GM23248 (cell line): Measurements from ENCODE around the gene RASA3. TPM values are rescaled to one million over a fixed set of nuclear protein-coding genes. Genes with fewer than 3 reads are reported as not detected.

Experiments used
- DNase-seq: peaks from one replicate; pipeline ENCODE4 v3.0.0-alpha.2; 2015
- H2AFZ ChIP-seq: fragments of 200-600 bp; sonication (generic); 2 replicates; pipeline ENCODE4 v1.6.1; 2016; ENCODE audit warnings: antibody characterized with exemption
- H3F3A ChIP-seq: fragments of 200-600 bp; sonication (generic); 2 replicates; pipeline ENCODE4 v1.6.1; 2016; ENCODE audit warnings: mild to moderate bottlenecking, antibody characterized with exemption, mixed run types; ENCODE audit not compliant: insufficient read depth
- H3K27ac ChIP-seq: fragments of 200-600 bp; sonication (generic); 2 replicates; pipeline ENCODE4 v1.5.1; 2016; ENCODE audit warnings: mild to moderate bottlenecking
- H3K27me3 ChIP-seq: fragments of 200-600 bp; sonication (generic); replicated peaks from 2 replicates; pipeline ENCODE4 v1.6.1; 2016; ENCODE audit warnings: mild to moderate bottlenecking; ENCODE audit not compliant: insufficient read depth
- H3K36me3 ChIP-seq: fragments of 200-600 bp; sonication (generic); 2 replicates; pipeline ENCODE4 v1.6.1; 2016; ENCODE audit warnings: low read depth, mild to moderate bottlenecking
- H3K4me1 ChIP-seq: fragments of 200-600 bp; sonication (generic); 2 replicates; pipeline ENCODE4 v1.6.1; 2016; ENCODE audit warnings: mild to moderate bottlenecking; ENCODE audit not compliant: insufficient read depth
- H3K4me2 ChIP-seq: fragments of 200-600 bp; sonication (generic); one replicate; pipeline ENCODE4 v1.6.1; 2016; ENCODE audit warnings: mild to moderate bottlenecking; ENCODE audit not compliant: unreplicated experiment
- H3K4me3 ChIP-seq: fragments of 200-600 bp; sonication (generic); 2 replicates; pipeline ENCODE4 v1.5.1; 2016; ENCODE audit warnings: mild to moderate bottlenecking
- H3K79me2 ChIP-seq: fragments of 200-600 bp; sonication (generic); 2 replicates; pipeline ENCODE4 v1.6.1; 2016; ENCODE audit warnings: mild to moderate bottlenecking; ENCODE audit not compliant: insufficient read depth
- H3K9ac ChIP-seq: fragments of 200-600 bp; sonication (generic); 2 replicates; pipeline ENCODE4 v1.6.1; 2016; ENCODE audit warnings: mild to moderate bottlenecking
- H3K9me2 ChIP-seq: fragments of 200-600 bp; sonication (generic); 2 replicates; pipeline ENCODE4 v1.6.1; 2016; ENCODE audit warnings: mixed run types, mild to moderate bottlenecking, moderate library complexity; ENCODE audit not compliant: insufficient read depth
- H3K9me3 ChIP-seq: fragments of 200-600 bp; sonication (generic); one replicate; pipeline ENCODE4 v1.6.1; 2017; ENCODE audit warnings: low read depth
- H4K20me1 ChIP-seq: fragments of 200-600 bp; sonication (generic); 2 replicates; pipeline ENCODE4 v1.6.0; 2016; ENCODE audit not compliant: insufficient read depth
- EZH2 ChIP-seq: fragments of 200-600 bp; sonication (generic); IDR thresholded peaks from 2 replicates; pipeline ENCODE4 v1.6.1; 2018; ENCODE audit warnings: antibody characterized with exemption, mild to moderate bottlenecking; ENCODE audit not compliant: insufficient read depth, poor library complexity, severe bottlenecking
- EZH2phosphoT487 ChIP-seq: fragments of 200-600 bp; sonication (generic); IDR thresholded peaks from 2 replicates; pipeline ENCODE4 v1.6.1; 2018; ENCODE audit warnings: antibody characterized with exemption, moderate library complexity, mild to moderate bottlenecking, low read depth; ENCODE audit not compliant: insufficient read depth
- WGBS, 2 experiments: methylation state at CpG; one replicate each; pipeline ENCODE4 v1.1.6; 2015 to 2017; ENCODE audit warnings: low lambda C conversion rate in 2 of 2, low coverage in 1 of 2; ENCODE audit errors: missing lambda C conversion rate in 2 of 2; 5-methylcytosine and 5-hydroxymethylcytosine counted together
- in situ Hi-C: fragments of 300-500 bp; cut with MboI; formaldehyde crosslinking; loops from 2 replicates; pipeline ENCODE4 v1.15.0; 2020
- polyA plus RNA-seq: library from polyadenylated mRNA; unstranded; fragments of >200 nt; fragmentation: Nextera tagmentation; extraction: Ambion mirVana; gene quantifications from 2 replicates; pipeline ENCODE4 v1.2.1, GENCODE V29; 2016
- total RNA-seq: library from RNA; depleted of rRNA; stranded (reverse); fragments of >200 nt; shearing (Covaris generic); gene quantifications from 2 replicates; pipeline ENCODE4 v1.2.3, GENCODE V29; 2014

RASA3 gene
- total and polyA plus RNA-seq, 2 experiments from 2014 or later, result 34.3 to 36.7 TPM

- WGBS, 2 experiments, result 75 to 80% methylated on average over 19 of the region's 19 CpGs
- H3K27me3 ChIP-seq, result no peaks in the 10 kb centered on the region
- H3K27ac ChIP-seq, result no peak overlapping the region
- H3K4me1 ChIP-seq, result 0 out of 2 replicates have a peak, but pooled peaks cover 6% of the 10 kb centered on the region
- no peak overlapping the region for H3K9ac ChIP-seq
- H2AFZ ChIP-seq, result no peak overlapping the region
- H3K79me2 ChIP-seq, result no peaks in the 10 kb centered on the region
- peak; percentile 35 for DNase-seq
- peaks cover 4% of the 10 kb centered on the region; the same call in 1 of the 2 replicates for H3K36me3 ChIP-seq
- H3F3A ChIP-seq, result no peaks in the 10 kb centered on the region
- no peak overlapping the region for H3K4me3 ChIP-seq
- no peaks in the 10 kb centered on the region for H4K20me1 ChIP-seq
- no peak for TF ChIP-seq EZH2
- TF ChIP-seq EZH2phosphoT487, result no peak
- in situ Hi-C loops, result no loop called here
- no peaks in the 10 kb centered on the region; the same call in 1 of the 2 replicates for H3K9me2 ChIP-seq
- no peak overlapping the region for H3K4me2 ChIP-seq
- H3K9me3 ChIP-seq, result no peaks in the 10 kb centered on the region
Observed at GRCh38 chr13:113970810-113971470, 161.5 kb downstream of the RASA3 start.

- H3K4me1 ChIP-seq, result 0 out of 2 replicates have a peak, but pooled peaks cover 6% of the 10 kb centered on the region
- H4K20me1 ChIP-seq, result no peaks in the 10 kb centered on the region
- 95 to 96% methylated on average over 18 to 20 of the region's 20 CpGs for WGBS, 2 experiments
- H3K9me3 ChIP-seq, result no peaks in the 10 kb centered on the region
- H3K9ac ChIP-seq, result no peak overlapping the region
- H3K4me2 ChIP-seq, result no peak overlapping the region
- in situ Hi-C loops, result no loop called here
- no peak for TF ChIP-seq EZH2phosphoT487
- no peak for TF ChIP-seq EZH2
- H3K79me2 ChIP-seq, result no peaks in the 10 kb centered on the region
- no peak overlapping the region for H3K27ac ChIP-seq
- no peaks in the 10 kb centered on the region; the same call in 1 of the 2 replicates for H3K9me2 ChIP-seq
- no peaks in the 10 kb centered on the region for H3K27me3 ChIP-seq
- DNase-seq, result no peak
- no peak overlapping the region for H2AFZ ChIP-seq
- no peaks in the 10 kb centered on the region for H3F3A ChIP-seq
- H3K36me3 ChIP-seq, result peaks cover 4% of the 10 kb centered on the region; the same call in 1 of the 2 replicates
- no peak overlapping the region for H3K4me3 ChIP-seq
Observed at GRCh38 chr13:113969973-113970611, 162.3 kb downstream of the RASA3 start.

DNA sequence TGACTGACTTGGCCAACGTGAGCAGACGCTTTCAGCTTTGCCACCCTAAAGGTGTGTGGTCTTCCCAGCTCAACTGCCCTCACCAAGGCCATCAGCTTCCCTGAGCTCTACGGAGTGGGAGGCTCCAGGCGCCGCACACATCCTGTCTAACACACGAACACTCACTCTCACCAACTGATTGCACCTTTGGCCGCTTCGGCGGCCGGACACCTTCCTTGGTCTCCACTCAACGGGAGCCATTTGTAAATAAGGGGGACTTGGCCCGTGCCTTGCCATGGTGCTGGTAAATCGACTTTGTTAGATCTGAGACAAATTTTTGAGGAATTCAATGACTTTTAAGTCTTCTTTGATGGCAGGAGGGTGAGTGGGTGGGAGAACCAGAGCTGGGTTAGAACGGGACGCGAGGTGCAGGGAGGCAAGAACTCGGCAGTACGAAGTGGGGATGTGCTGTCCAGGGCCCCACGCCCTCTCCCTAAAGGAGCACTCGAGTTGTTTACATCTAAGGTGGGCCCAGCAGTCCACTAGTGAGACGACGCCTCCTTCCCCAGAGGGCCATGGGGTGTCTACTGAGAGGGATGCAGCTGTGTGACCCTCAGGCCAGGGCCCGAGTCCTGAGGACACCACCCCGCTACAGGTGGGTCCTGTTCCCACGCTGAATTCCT, 163.0 kb downstream of the RASA3 start:
- H3K79me2 ChIP-seq, result no peaks in the 10 kb centered on the region
- no peak for TF ChIP-seq EZH2phosphoT487
- peaks cover 4% of the 10 kb centered on the region; the same call in 1 of the 2 replicates for H3K36me3 ChIP-seq
- DNase-seq, result no peak
- 0 out of 2 replicates have a peak, but pooled peaks cover 6% of the 10 kb centered on the region for H3K4me1 ChIP-seq
- no peaks in the 10 kb centered on the region for H3K9me3 ChIP-seq
- in situ Hi-C loops, result no loop called here
- no peak overlapping the region for H3K9ac ChIP-seq
- H3K4me3 ChIP-seq, result no peak overlapping the region
- no peak overlapping the region for H2AFZ ChIP-seq
- no peaks in the 10 kb centered on the region for H3K27me3 ChIP-seq
- 98% methylated on average over 25 of the region's 25 CpGs for WGBS, 2 experiments
- no peaks in the 10 kb centered on the region; the same call in 1 of the 2 replicates for H3K9me2 ChIP-seq
- no peaks in the 10 kb centered on the region for H3F3A ChIP-seq
- H3K27ac ChIP-seq, result no peak overlapping the region
- no peaks in the 10 kb centered on the region for H4K20me1 ChIP-seq
- no peak overlapping the region for H3K4me2 ChIP-seq

- TF ChIP-seq EZH2, result no peak
- no peak for TF ChIP-seq EZH2phosphoT487
- Histone ChIP-seq H3K4me2 (no peak overlapping the region), H3K27me3 (no peaks in the 10 kb centered on the region), H3K4me3 (no peak overlapping the region), H3F3A (no peaks in the 10 kb centered on the region), H3K79me2 (no peaks in the 10 kb centered on the region), H3K9me3 (no peaks in the 10 kb centered on the region), H3K36me3 (peaks cover 4% of the 10 kb centered on the region; the same call in 1 of the 2 replicates), H4K20me1 (no peaks in the 10 kb centered on the region), H3K9ac (no peak overlapping the region), H3K27ac (no peak overlapping the region), H3K9me2 (no peaks in the 10 kb centered on the region; the same call in 1 of the 2 replicates), H3K4me1 (0 out of 2 replicates have a peak, but pooled peaks cover 6% of the 10 kb centered on the region), H2AFZ (no peak overlapping the region)
- in situ Hi-C loops, result no loop called here
- DNase-seq, result no peak
- 93 to 94% methylated on average over 17 of the region's 17 CpGs for WGBS, 2 experiments
Observed at GRCh38 chr13:113968463-113969310, 163.7 kb downstream of the RASA3 start.
